Measurements from ENCODE around the gene IFNL4. TPM values are rescaled to one million over a fixed set of nuclear protein-coding genes. Genes with fewer than 3 reads are reported as not detected.
A peak's percentile ranks its signal among the peaks of the same experiment; 100 is the strongest.
"Not testable (repeated sequence)": the region's sequence is repeated elsewhere in the genome, so short reads cannot be mapped to it uniquely, and the experiment has no call there.

Gene IFNL4
- total and polyA plus RNA-seq, 4 donors: not detected

GRCh38 chr19:39223703-39224279 is 24.9 kb downstream of the IFNL4 start:
- Histone ChIP-seq H3K27ac (ENCODE audit: low read depth in 1 of 2, low read length in 2 of 2) (no peak overlapping the region), H3K9me3 (ENCODE audit: control insufficient read depth in 4 of 4, low read length in 3 of 4) (no peaks in the 10 kb centered on the region), H3K9ac (ENCODE audit: low read depth in 1 of 2, low read length in 2 of 2) (no peak overlapping the region), H3K27me3 (ENCODE audit: control insufficient read depth in 4 of 4, insufficient read depth in 4 of 4, low read length in 3 of 4) (no peaks in the 10 kb centered on the region), H3K4me1 (ENCODE audit: control insufficient read depth in 4 of 4, insufficient read depth in 4 of 4, low read length in 3 of 4) (no peaks in the 10 kb centered on the region), H3K36me3 (ENCODE audit: control insufficient read depth in 4 of 4, insufficient read depth in 3 of 4, low read depth in 1 of 4, low read length in 3 of 4) (no peaks in the 10 kb centered on the region), H3K4me3 (ENCODE audit: low read depth in 1 of 3, low read length in 3 of 3) (no peak overlapping the region)
- WGBS: 20% methylated on average over 4 of the region's 4 CpGs
- no peak for DNase-seq (ENCODE audit: low spot score)
- TF ChIP-seq, protein P1, sequence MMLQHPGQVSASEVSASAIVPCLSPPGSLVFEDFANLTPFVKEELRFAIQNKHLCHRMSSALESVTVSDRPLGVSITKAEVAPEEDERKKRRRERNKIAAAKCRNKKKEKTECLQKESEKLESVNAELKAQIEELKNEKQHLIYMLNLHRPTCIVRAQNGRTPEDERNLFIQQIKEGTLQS (IDR thresholded peaks at IDR 0.05): no peak
- TF ChIP-seq REST (IDR thresholded peaks at IDR 0.05): peak; percentile 98

DNA sequence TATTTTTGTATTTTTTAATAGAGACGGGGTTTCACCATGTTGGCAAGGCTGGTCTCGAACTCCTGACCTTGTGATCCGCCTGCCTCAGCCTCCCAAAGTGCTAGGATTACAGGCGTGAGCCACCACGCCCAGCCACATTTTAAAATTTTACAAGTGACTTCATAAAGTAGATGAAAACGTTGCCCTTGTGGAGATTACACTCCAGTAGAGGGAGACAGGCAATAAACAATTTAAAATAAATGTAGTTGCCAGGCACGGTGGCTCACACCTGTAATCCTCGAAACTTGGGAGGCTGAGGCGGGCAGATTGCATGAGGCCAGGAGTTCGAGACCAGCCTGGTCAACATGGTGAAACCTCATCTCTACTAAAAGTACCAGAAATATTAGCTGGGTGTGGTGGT is 29.5 kb downstream of the IFNL4 start:
- H3K27ac ChIP-seq (ENCODE audit: low read depth in 1 of 2, low read length in 2 of 2); H3K4me1 ChIP-seq (ENCODE audit: control insufficient read depth in 4 of 4, insufficient read depth in 4 of 4, low read length in 3 of 4); H3K27me3 ChIP-seq (ENCODE audit: control insufficient read depth in 4 of 4, insufficient read depth in 4 of 4, low read length in 3 of 4); H3K9me3 ChIP-seq (ENCODE audit: control insufficient read depth in 4 of 4, low read length in 3 of 4); H3K36me3 ChIP-seq (ENCODE audit: control insufficient read depth in 4 of 4, insufficient read depth in 3 of 4, low read depth in 1 of 4, low read length in 3 of 4); DNase-seq (ENCODE audit: low spot score); H3K4me3 ChIP-seq (ENCODE audit: low read depth in 1 of 3, low read length in 3 of 3); H3K9ac ChIP-seq (ENCODE audit: low read depth in 1 of 2, low read length in 2 of 2): not testable (repeated sequence)
- 57% methylated on average over 10 of the region's 10 CpGs for WGBS
- peak; percentile 33 to 49 for TF ChIP-seq RAD21 (IDR thresholded peaks at IDR 0.05)

GRCh38 chr19:39218230-39219007 is 30.2 kb downstream of the IFNL4 start:
- Histone ChIP-seq H3K4me3 (ENCODE audit: low read depth in 1 of 3, low read length in 3 of 3) (no peak overlapping the region), H3K9me3 (ENCODE audit: control insufficient read depth in 4 of 4, low read length in 3 of 4) (peaks cover 0 to 2% (median 0%) of the 10 kb centered on the region in 4 donors), H3K9ac (ENCODE audit: low read depth in 1 of 2, low read length in 2 of 2) (no peak overlapping the region), H3K27ac (ENCODE audit: low read depth in 1 of 2, low read length in 2 of 2) (no peak overlapping the region), H3K36me3 (ENCODE audit: control insufficient read depth in 4 of 4, insufficient read depth in 3 of 4, low read depth in 1 of 4, low read length in 3 of 4) (no peaks in the 10 kb centered on the region), H3K4me1 (ENCODE audit: control insufficient read depth in 4 of 4, insufficient read depth in 4 of 4, low read length in 3 of 4) (no peaks in the 10 kb centered on the region), H3K27me3 (ENCODE audit: control insufficient read depth in 4 of 4, insufficient read depth in 4 of 4, low read length in 3 of 4) (peaks cover 0 to 3% (median 0%) of the 10 kb centered on the region in 4 donors)
- no peak for DNase-seq (ENCODE audit: low spot score)
- WGBS: 86% methylated on average over 15 of the region's 15 CpGs
- TF ChIP-seq GABPA (IDR thresholded peaks at IDR 0.05 in 1 of 2, conservative IDR thresholded peaks at IDR 0.05 in 1 of 2) (no peak), YY1 (IDR thresholded peaks at IDR 0.05) (no peak), RXRA (IDR thresholded peaks at IDR 0.05) (no peak), FOXA2 (IDR thresholded peaks at IDR 0.05) (no peak)
- TF ChIP-seq, protein P2, sequence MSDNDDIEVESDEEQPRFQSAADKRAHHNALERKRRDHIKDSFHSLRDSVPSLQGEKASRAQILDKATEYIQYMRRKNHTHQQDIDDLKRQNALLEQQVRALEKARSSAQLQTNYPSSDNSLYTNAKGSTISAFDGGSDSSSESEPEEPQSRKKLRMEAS (IDR thresholded peaks at IDR 0.05): no peak

Data from liver (tissue), 9 donors.